ENCODE measurements around the gene MALAT1. TPM values are rescaled to one million over a fixed set of nuclear protein-coding genes. Genes with fewer than 3 reads are reported as not detected.

MALAT1 gene
- total and polyA plus RNA-seq, 2 of the 13 experiments (the other 11 are each of a cell fraction or from before 2014, with no cell fraction given) = 143 to 1,237 TPM

DNA sequence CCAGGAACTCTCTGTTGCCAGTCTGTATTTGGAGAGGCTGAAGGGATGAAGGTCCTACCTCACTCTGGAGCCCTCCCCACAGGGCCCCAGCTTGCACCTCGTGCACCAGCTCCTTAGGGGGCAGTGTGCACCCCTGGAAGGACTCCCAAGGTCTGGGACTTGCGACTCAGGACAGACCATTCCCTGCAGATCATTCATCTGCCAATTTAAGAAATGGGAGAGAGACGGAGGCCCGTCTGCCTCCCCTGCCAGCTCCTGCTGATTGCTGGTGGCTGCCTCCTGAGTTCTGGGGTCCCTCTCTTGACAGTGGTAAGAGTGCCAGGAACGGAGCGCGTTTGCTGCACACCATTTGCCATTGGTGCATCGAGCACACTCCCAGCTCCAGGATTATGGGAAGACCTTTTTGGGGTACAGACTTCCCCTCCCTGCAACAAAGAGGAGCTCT lies 27.4 kb upstream of the MALAT1 start (continued):
- TF ChIP-seq ZNF687 (CRISPR knock-in tag; IDR thresholded peaks at IDR 0.05) = no peak; the same call in 1 of the 2 replicates
- TF ChIP-seq ZNF572 (CRISPR knock-in tag; IDR thresholded peaks at IDR 0.05) = no peak
- no peak for TF ChIP-seq ZFP37 (CRISPR knock-in tag; IDR thresholded peaks at IDR 0.05; ENCODE audit: borderline replicate concordance)
- TF ChIP-seq ZNF251 (CRISPR knock-in tag; IDR thresholded peaks at IDR 0.05) = no peak
- no peak for TF ChIP-seq DDIT3 (CRISPR knock-in tag; IDR thresholded peaks at IDR 0.05)
- no peak for TF ChIP-seq TOE1 (CRISPR knock-in tag; IDR thresholded peaks at IDR 0.05)
- TF ChIP-seq PAF1 (CRISPR knock-in tag; IDR thresholded peaks at IDR 0.05) = no peak
- no peak for TF ChIP-seq CENPT (CRISPR knock-in tag; IDR thresholded peaks at IDR 0.05; ENCODE audit: low read depth)
- TF ChIP-seq, protein P1, sequence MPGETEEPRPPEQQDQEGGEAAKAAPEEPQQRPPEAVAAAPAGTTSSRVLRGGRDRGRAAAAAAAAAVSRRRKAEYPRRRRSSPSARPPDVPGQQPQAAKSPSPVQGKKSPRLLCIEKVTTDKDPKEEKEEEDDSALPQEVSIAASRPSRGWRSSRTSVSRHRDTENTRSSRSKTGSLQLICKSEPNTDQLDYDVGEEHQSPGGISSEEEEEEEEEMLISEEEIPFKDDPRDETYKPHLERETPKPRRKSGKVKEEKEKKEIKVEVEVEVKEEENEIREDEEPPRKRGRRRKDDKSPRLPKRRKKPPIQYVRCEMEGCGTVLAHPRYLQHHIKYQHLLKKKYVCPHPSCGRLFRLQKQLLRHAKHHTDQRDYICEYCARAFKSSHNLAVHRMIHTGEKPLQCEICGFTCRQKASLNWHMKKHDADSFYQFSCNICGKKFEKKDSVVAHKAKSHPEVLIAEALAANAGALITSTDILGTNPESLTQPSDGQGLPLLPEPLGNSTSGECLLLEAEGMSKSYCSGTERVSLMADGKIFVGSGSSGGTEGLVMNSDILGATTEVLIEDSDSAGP (CRISPR knock-in tag; IDR thresholded peaks at IDR 0.05; ENCODE audit: borderline replicate concordance) = peak; percentile 42; the same call in 1 of the 2 replicates
- no peak for TF ChIP-seq TSC22D2 (CRISPR knock-in tag; IDR thresholded peaks at IDR 0.05; ENCODE audit: borderline replicate concordance)
- TF ChIP-seq, protein P2, sequence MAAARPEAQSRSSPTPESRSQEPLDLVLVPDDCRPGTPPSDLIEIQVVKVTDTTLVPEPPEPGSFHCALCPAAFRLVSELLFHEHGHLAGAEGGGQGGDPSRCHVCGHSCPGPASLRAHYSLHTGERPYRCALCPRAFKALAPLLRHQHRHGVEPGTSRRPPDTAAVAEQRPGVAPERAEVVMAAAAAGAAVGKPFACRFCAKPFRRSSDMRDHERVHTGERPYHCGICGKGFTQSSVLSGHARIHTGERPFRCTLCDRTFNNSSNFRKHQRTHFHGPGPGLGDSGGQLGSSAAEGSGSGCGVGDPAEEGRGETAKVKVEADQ (CRISPR knock-in tag; IDR thresholded peaks at IDR 0.05; ENCODE audit: borderline replicate concordance) = no peak
- no peak for TF ChIP-seq FOXK1 (CRISPR knock-in tag; IDR thresholded peaks at IDR 0.05; ENCODE audit: borderline replicate concordance, low read depth)
- TF ChIP-seq GMEB1 (CRISPR knock-in tag; IDR thresholded peaks at IDR 0.05; ENCODE audit: borderline replicate concordance) = no peak
- TF ChIP-seq XRCC5 (optimal IDR thresholded peaks at IDR 0.05; ENCODE audit: low read length) = peak; percentile 64
- TF ChIP-seq DNMT3B (CRISPR knock-in tag; conservative IDR thresholded peaks at IDR 0.05) = no peak
- no peak for TF ChIP-seq U2AF2 (IDR thresholded peaks at IDR 0.05; ENCODE audit: low read depth, low read length)
- no peak for TF ChIP-seq KMT2B (CRISPR knock-in tag; IDR thresholded peaks at IDR 0.05)
- TF ChIP-seq FLYWCH1 (CRISPR knock-in tag; IDR thresholded peaks at IDR 0.05) = no peak

Measured in HepG2 (cell line).